H1 (cell line): ENCODE measurements around the gene RAB38. TPM values are rescaled to one million over a fixed set of nuclear protein-coding genes. Genes with fewer than 3 reads are reported as not detected.

Experiments used
- BCL11A ChIP-seq, 2 experiments: IDR thresholded peaks; one replicate each; pipeline ENCODE4 v1.6.1; 2011; ENCODE audit warnings: low read depth in 2 of 2, low read length in 2 of 2, mild to moderate bottlenecking in 2 of 2
- CBX8 ChIP-seq: fragments of 300-800, 300-1000 bp; sonication (generic); IDR thresholded peaks from 2 replicates; pipeline ENCODE4 v1.7.1; 2016; ENCODE audit warnings: low read depth, low read length, borderline replicate concordance
- CHD1 ChIP-seq: IDR thresholded peaks from 2 replicates; pipeline ENCODE4 v1.6.1; 2012; ENCODE audit warnings: low read depth, low read length, improper control_type of control experiment
- CTBP2 ChIP-seq: IDR thresholded peaks from 2 replicates; pipeline ENCODE4 v1.7.0; 2011; ENCODE audit warnings: borderline replicate concordance, mild to moderate bottlenecking, moderate library complexity, mixed read lengths, low read length; ENCODE audit not compliant: insufficient read depth, insufficient read length
- CTCF ChIP-seq, 3 experiments: IDR thresholded peaks; 1 replicate in 2 of 3; 2 replicates in 1 of 3; pipeline versions ENCODE4 v1.5.1 to v1.6.1; 2011; ENCODE audit warnings: low read length in 3 of 3, mild to moderate bottlenecking in 3 of 3, inconsistent platforms in 2 of 3, low read depth in 1 of 3, moderate library complexity in 1 of 3; ENCODE audit not compliant: insufficient read depth in 1 of 3; ENCODE audit errors: control extremely low read depth in 1 of 3
- EGR1 ChIP-seq: IDR thresholded peaks from 2 replicates; pipeline ENCODE4 v1.6.1; 2011; ENCODE audit warnings: low read depth, low read length, borderline replicate concordance
- JUN ChIP-seq: IDR thresholded peaks from 2 replicates; pipeline ENCODE4 v1.6.1; 2011; ENCODE audit warnings: low read depth, mild to moderate bottlenecking, improper control_type of control experiment, low read length
- POLR2AphosphoS5 ChIP-seq: IDR thresholded peaks from 2 replicates; pipeline ENCODE4 v1.6.1; 2011; ENCODE audit warnings: low read depth, low read length
- RAD21 ChIP-seq, 2 experiments: IDR thresholded peaks in 1 of 2; conservative IDR thresholded peaks in 1 of 2; 2 replicates each; pipeline ENCODE4 v1.6.1; 2011; ENCODE audit warnings: low read depth in 2 of 2, low read length in 2 of 2, improper control_type of control experiment in 1 of 2, inconsistent platforms in 1 of 2, mild to moderate bottlenecking in 1 of 2, moderate library complexity in 1 of 2
- RNF2 ChIP-seq: fragments of 200-900, 300-1000 bp; sonication (generic); IDR thresholded peaks from 2 replicates; pipeline ENCODE4 v1.7.1; 2016; ENCODE audit warnings: borderline replicate concordance, low read depth, mild to moderate bottlenecking, antibody characterized with exemption, low read length; ENCODE audit not compliant: poor library complexity, severe bottlenecking; ENCODE audit errors: missing control alignments
- SAP30 ChIP-seq: fragments of 300-600 bp; sonication (generic); IDR thresholded peaks from 2 replicates; pipeline ENCODE4 v1.7.1; 2012; ENCODE audit warnings: low read length, moderate library complexity, mild to moderate bottlenecking, inconsistent platforms; ENCODE audit not compliant: insufficient read depth, insufficient replicate concordance
- SIN3A ChIP-seq, 2 experiments: IDR thresholded peaks in 1 of 2; conservative IDR thresholded peaks in 1 of 2; 2 replicates each; pipeline ENCODE4 v1.6.1; 2011 to 2012; ENCODE audit warnings: low read length in 2 of 2, improper control_type of control experiment in 1 of 2, low read depth in 1 of 2, mild to moderate bottlenecking in 1 of 2
- SP1 ChIP-seq: IDR thresholded peaks from 2 replicates; pipeline ENCODE4 v1.6.1; 2011; ENCODE audit warnings: low read depth, low read length
- SP2 ChIP-seq: IDR thresholded peaks from 2 replicates; pipeline ENCODE4 v1.6.1; 2012; ENCODE audit warnings: mild to moderate bottlenecking, low read length, inconsistent platforms
- SUZ12 ChIP-seq: fragments of 200-600 bp; sonication (generic); IDR thresholded peaks from 2 replicates; pipeline ENCODE4 v1.6.1; 2012; ENCODE audit warnings: mild to moderate bottlenecking, inconsistent platforms, low read length, moderate library complexity, mixed read lengths
- TCF12 ChIP-seq: IDR thresholded peaks from 2 replicates; pipeline ENCODE4 v1.6.1; 2011; ENCODE audit warnings: low read depth, mild to moderate bottlenecking, low read length
- polyA plus RNA-seq, 7 experiments: library from polyadenylated mRNA; depleted of rRNA in 3 of 7; stranded (reverse) in 5 of 7; unstranded in 2 of 7; fragments of >200 nt in 5 of 7; fragments of 200-250 nt in 2 of 7; gene quantifications; 1 replicate in 5 of 7; 2 replicates in 1 of 7; 4 replicates in 1 of 7; pipeline versions ENCODE4 v1.2.1 to v1.2.3, GENCODE V29; 2011 to 2013; ENCODE audit warnings: missing spikeins in 2 of 7, mixed read lengths in 2 of 7
- total RNA-seq: library from RNA; stranded (reverse); fragmentation: NEBNext Ultra II Directional; extraction: Animal tissue kit (Norgen Biotek cat#: 25700); gene quantifications from 2 replicates; pipeline ENCODE4 v1.2.1, GENCODE V29; 2021

RAB38 gene
- total and polyA plus RNA-seq, 2 of the 8 experiments (the other 6 are each of a cell fraction or from before 2014, with no cell fraction given) = 15.4 to 16.5 TPM

DNA sequence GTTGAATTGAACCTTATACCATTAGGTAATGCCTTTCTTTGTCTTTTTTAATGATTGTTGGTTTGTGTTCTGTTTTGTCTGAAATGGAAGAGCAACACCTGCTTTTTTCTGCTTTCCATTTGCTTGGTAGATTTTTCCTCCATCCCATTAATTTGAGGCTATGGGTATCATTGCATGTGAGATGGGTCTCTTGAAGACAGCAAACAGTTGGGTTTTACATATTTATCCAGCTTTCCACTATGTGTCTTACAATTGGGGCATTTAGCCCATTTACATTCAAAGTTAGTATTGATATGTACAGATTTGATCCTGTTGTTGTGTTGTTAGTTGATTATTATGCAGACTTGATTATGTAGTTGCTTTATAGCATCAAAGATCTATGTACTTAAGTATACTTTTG lies 21.1 kb upstream of the RAB38 start (continued):
- no peak for TF ChIP-seq RAD21 (IDR thresholded peaks at IDR 0.05 in 1 of 2, conservative IDR thresholded peaks at IDR 0.05 in 1 of 2; ENCODE audit: low read depth in 2 of 2, low read length in 2 of 2)
- TF ChIP-seq SAP30 = no peak
- no peak for TF ChIP-seq POLR2AphosphoS5
- TF ChIP-seq BCL11A (IDR thresholded peaks at IDR 0.05; ENCODE audit: low read depth in 2 of 2, low read length in 2 of 2) = no peak
- TF ChIP-seq SIN3A (conservative IDR thresholded peaks at IDR 0.05 in 1 of 2, IDR thresholded peaks at IDR 0.05 in 1 of 2; ENCODE audit: low read depth in 1 of 2, low read length in 2 of 2) = no peak
- TF ChIP-seq EGR1 = no peak
- no peak for TF ChIP-seq CBX8
- no peak for TF ChIP-seq SUZ12
- TF ChIP-seq CTBP2 = no peak
- TF ChIP-seq CTCF (IDR thresholded peaks at IDR 0.05; ENCODE audit: control extremely low read depth in 1 of 3, insufficient read depth in 1 of 3, low read depth in 1 of 3, low read length in 3 of 3) = no peak
- no peak for TF ChIP-seq SP2
- TF ChIP-seq CHD1 = no peak
- TF ChIP-seq TCF12 = no peak
- no peak for TF ChIP-seq RNF2
- no peak for TF ChIP-seq SP1
- no peak for TF ChIP-seq JUN
- TF ChIP-seq, all 59 proteins: peak for 0
